ENCODE measurements around the gene ZNF763. TPM values are rescaled to one million over a fixed set of nuclear protein-coding genes. Genes with fewer than 3 reads are reported as not detected.

Gene ZNF763
- total RNA-seq, 1 donor from 2014 or later: not detected

DNA sequence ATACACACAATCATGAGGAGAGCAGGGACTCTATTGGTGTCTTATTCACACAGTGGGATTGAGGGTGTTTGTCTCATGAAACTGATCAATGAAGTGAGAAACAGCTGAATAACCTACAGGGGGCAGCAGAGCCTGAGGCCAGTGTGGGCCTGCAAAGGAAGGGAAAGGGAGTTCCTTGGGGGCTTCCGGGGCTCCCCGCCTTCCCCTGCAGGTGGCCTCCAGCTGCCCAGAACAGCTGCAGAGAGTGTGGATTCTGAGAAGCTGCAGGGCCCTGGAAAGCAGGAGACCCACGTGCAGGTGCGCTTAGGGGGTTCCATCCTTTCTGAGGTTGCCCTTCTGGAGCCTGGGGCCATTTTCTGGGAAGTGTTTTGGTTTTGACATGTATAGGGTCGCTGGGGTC is 20.1 kb downstream of the ZNF763 start:
- no peak overlapping the region for H3K4me2 ChIP-seq (ENCODE audit: low read length)

DNA sequence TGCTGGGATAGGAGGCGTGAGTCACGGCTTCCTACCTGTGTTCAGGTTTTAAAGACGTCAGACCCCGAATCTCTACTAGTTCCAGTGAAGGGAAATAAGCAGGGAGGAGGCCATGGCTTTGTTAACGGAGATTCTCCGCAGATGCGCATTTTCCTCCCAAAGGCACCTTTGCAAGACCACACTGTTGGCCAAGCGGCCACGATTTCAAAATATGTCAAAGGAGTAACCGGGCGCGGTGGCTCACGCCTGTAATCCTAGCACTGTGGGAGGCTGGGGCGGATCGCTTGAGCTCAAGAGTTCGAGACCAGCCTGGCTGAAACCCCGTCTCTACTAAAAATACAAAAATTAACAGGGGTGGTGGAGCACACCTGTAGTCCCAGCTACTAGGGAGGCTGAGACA is 21.9 kb downstream of the ZNF763 start:
- TF ChIP-seq, protein P1, sequence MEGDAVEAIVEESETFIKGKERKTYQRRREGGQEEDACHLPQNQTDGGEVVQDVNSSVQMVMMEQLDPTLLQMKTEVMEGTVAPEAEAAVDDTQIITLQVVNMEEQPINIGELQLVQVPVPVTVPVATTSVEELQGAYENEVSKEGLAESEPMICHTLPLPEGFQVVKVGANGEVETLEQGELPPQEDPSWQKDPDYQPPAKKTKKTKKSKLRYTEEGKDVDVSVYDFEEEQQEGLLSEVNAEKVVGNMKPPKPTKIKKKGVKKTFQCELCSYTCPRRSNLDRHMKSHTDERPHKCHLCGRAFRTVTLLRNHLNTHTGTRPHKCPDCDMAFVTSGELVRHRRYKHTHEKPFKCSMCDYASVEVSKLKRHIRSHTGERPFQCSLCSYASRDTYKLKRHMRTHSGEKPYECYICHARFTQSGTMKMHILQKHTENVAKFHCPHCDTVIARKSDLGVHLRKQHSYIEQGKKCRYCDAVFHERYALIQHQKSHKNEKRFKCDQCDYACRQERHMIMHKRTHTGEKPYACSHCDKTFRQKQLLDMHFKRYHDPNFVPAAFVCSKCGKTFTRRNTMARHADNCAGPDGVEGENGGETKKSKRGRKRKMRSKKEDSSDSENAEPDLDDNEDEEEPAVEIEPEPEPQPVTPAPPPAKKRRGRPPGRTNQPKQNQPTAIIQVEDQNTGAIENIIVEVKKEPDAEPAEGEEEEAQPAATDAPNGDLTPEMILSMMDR (IDR thresholded peaks at IDR 0.05; ENCODE audit: insufficient read depth, low read depth, low read length): no peak
- TF ChIP-seq EZH2 (IDR thresholded peaks at IDR 0.05; ENCODE audit: insufficient read depth, low read length): no peak
- DNase-seq (ENCODE audit: low read depth) (no peak), FAIRE-seq (no peak)
- Histone ChIP-seq H3K4me1 (ENCODE audit: insufficient read depth, low read length) (no peaks in the 10 kb centered on the region), H3K79me2 (ENCODE audit: insufficient read depth, low read length) (peaks cover 20% of the 10 kb centered on the region), H3K4me3 (ENCODE audit: insufficient read depth, low read depth, low read length) (no peak overlapping the region), H3K27ac (ENCODE audit: low read depth, low read length) (no peak overlapping the region), H3K36me3 (ENCODE audit: insufficient read depth, low read length) (no peaks in the 10 kb centered on the region), H2AFZ (ENCODE audit: low read depth, low read length) (no peak overlapping the region), H3K9ac (ENCODE audit: low read length) (no peak overlapping the region), H3K27me3 (ENCODE audit: insufficient read depth, low read length) (no peaks in the 10 kb centered on the region), H4K20me1 (ENCODE audit: insufficient read depth, low read length) (peaks cover 23% of the 10 kb centered on the region), H3K9me3 (ENCODE audit: insufficient read depth, low read depth, low read length) (peaks cover 10% of the 10 kb centered on the region), H3K4me2 (ENCODE audit: low read length) (no peak overlapping the region)
- peaks cover 18% of the 10 kb centered on the region for H3K9me3 Mint-ChIP-seq (ENCODE audit: unreplicated experiment)
- H3K36me3 Mint-ChIP-seq (ENCODE audit: low read depth, unreplicated experiment): peaks cover 1% of the 10 kb centered on the region
- H3K4me1 Mint-ChIP-seq (ENCODE audit: low read depth, unreplicated experiment): no peaks in the 10 kb centered on the region
- no peak overlapping the region for H3K4me3 Mint-ChIP-seq (ENCODE audit: unreplicated experiment)
- H3K27ac Mint-ChIP-seq (ENCODE audit: unreplicated experiment): no peak overlapping the region
- no peaks in the 10 kb centered on the region for H3K27me3 Mint-ChIP-seq (ENCODE audit: low read depth, unreplicated experiment)

More for the DNA sequence above, 20.1 kb downstream of the ZNF763 start:
- Mint-ChIP-seq H3K36me3 (ENCODE audit: low read depth, unreplicated experiment) (no peaks in the 10 kb centered on the region), H3K4me1 (ENCODE audit: low read depth, unreplicated experiment) (no peaks in the 10 kb centered on the region), H3K4me3 (ENCODE audit: unreplicated experiment) (no peak overlapping the region), H3K27ac (ENCODE audit: unreplicated experiment) (no peak overlapping the region), H3K9me3 (ENCODE audit: unreplicated experiment) (peaks cover 10% of the 10 kb centered on the region), H3K27me3 (ENCODE audit: low read depth, unreplicated experiment) (no peaks in the 10 kb centered on the region)
- no peaks in the 10 kb centered on the region for H3K27me3 ChIP-seq (ENCODE audit: insufficient read depth, low read length)
- peaks cover 12% of the 10 kb centered on the region for H4K20me1 ChIP-seq (ENCODE audit: insufficient read depth, low read length)
- DNase-seq (ENCODE audit: low read depth) (no peak), FAIRE-seq (no peak)
- H3K79me2 ChIP-seq (ENCODE audit: insufficient read depth, low read length): peaks cover 5% of the 10 kb centered on the region
- no peak overlapping the region for H2AFZ ChIP-seq (ENCODE audit: low read depth, low read length)
- H3K4me1 ChIP-seq (ENCODE audit: insufficient read depth, low read length): no peaks in the 10 kb centered on the region
- no peaks in the 10 kb centered on the region for H3K36me3 ChIP-seq (ENCODE audit: insufficient read depth, low read length)
- H3K9me3 ChIP-seq (ENCODE audit: insufficient read depth, low read depth, low read length): peaks cover 27% of the 10 kb centered on the region
- no peak overlapping the region for H3K9ac ChIP-seq (ENCODE audit: low read length)
- H3K4me3 ChIP-seq (ENCODE audit: insufficient read depth, low read depth, low read length): no peak overlapping the region
- TF ChIP-seq, protein P1 (IDR thresholded peaks at IDR 0.05; ENCODE audit: insufficient read depth, low read depth, low read length): no peak
- no peak for TF ChIP-seq EZH2 (IDR thresholded peaks at IDR 0.05; ENCODE audit: insufficient read depth, low read length)
- no peak overlapping the region for H3K27ac ChIP-seq (ENCODE audit: low read depth, low read length)

DNA sequence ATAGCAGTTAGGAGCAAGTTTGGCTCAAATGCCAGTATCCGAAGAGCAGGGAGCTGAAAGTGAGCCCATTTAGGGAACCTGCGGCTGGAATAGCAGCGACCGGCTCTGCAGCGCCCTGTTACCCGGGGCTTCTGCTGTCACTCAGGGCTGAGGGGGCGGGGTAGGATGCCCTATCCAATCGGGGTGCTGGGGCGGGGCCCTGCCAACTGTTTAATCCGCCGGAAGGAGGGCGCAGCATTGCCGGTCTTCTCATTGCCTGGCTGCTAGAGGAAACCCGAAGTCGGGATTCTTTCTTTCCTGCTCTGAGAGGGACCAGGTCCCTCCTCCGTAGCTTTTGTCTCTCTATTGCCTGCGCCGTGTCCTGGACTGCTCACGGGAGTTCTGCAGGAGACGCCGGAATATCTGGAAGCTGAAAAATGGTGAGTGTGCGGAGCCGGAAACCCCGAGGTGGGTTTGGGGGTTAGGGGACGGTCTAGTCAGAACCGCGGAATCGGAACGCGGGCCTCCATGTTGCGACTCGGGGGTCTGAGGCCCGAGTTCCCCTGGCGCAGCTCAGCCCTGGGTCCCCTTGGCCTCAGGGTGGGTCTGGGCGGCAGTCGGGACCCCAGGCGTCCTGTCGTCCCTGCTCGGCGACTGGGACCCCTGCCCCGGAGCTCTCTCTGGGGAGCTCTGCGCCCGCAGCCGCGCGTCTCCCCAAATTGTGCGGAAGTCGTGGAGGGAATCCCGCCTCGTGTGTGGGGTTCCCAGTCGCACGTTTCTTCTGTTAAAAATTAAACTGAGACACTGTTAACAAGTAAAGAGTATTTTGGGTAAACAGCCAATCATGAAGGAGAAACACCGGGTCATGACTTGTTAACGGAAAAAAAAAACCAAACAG is 22.8 kb downstream of the ZNF763 start:
- Histone ChIP-seq H3K4me2 (ENCODE audit: low read length) (peak overlapping the region; percentile 89), H3K36me3 (ENCODE audit: insufficient read depth, low read length) (no peaks in the 10 kb centered on the region), H2AFZ (ENCODE audit: low read depth, low read length) (peak overlapping the region; percentile 80), H3K27me3 (ENCODE audit: insufficient read depth, low read length) (no peaks in the 10 kb centered on the region), H3K79me2 (ENCODE audit: insufficient read depth, low read length) (peaks cover 26% of the 10 kb centered on the region), H4K20me1 (ENCODE audit: insufficient read depth, low read length) (peaks cover 29% of the 10 kb centered on the region), H3K27ac (ENCODE audit: low read depth, low read length) (peak overlapping the region; percentile 59), H3K4me3 (ENCODE audit: insufficient read depth, low read depth, low read length) (peak overlapping the region; percentile 82), H3K9ac (ENCODE audit: low read length) (peak overlapping the region; percentile 87), H3K9me3 (ENCODE audit: insufficient read depth, low read depth, low read length) (peaks cover 5% of the 10 kb centered on the region), H3K4me1 (ENCODE audit: insufficient read depth, low read length) (no peaks in the 10 kb centered on the region)
- DNase-seq (ENCODE audit: low read depth) (peak; percentile 88), FAIRE-seq (no peak)
- Mint-ChIP-seq H3K4me3 (ENCODE audit: unreplicated experiment) (no peak overlapping the region), H3K36me3 (ENCODE audit: low read depth, unreplicated experiment) (peaks cover 1% of the 10 kb centered on the region), H3K27me3 (ENCODE audit: low read depth, unreplicated experiment) (no peaks in the 10 kb centered on the region), H3K9me3 (ENCODE audit: unreplicated experiment) (peaks cover 16% of the 10 kb centered on the region), H3K27ac (ENCODE audit: unreplicated experiment) (no peak overlapping the region), H3K4me1 (ENCODE audit: low read depth, unreplicated experiment) (no peaks in the 10 kb centered on the region)
- TF ChIP-seq, protein P1 (IDR thresholded peaks at IDR 0.05; ENCODE audit: insufficient read depth, low read depth, low read length): no peak
- no peak for TF ChIP-seq EZH2 (IDR thresholded peaks at IDR 0.05; ENCODE audit: insufficient read depth, low read length)
